Endothelial cell of umbilical vein (primary cell): ENCODE measurements around the gene STON2.
"Not testable (repeated sequence)": the region's sequence is repeated elsewhere in the genome, so short reads cannot be mapped to it uniquely, and the experiment has no call there.

Experiments
- EZH2 ChIP-seq: IDR thresholded peaks from 2 replicates; pipeline ENCODE4 v1.6.1; 2012; ENCODE audit warnings: borderline replicate concordance, low read depth, mild to moderate bottlenecking, moderate library complexity, low read length, inconsistent platforms; ENCODE audit not compliant: severe bottlenecking
- FOS ChIP-seq: IDR thresholded peaks from 2 replicates; pipeline ENCODE4 v1.6.1; 2011; ENCODE audit warnings: mild to moderate bottlenecking, low read length, moderate library complexity, borderline replicate concordance; ENCODE audit not compliant: insufficient read depth
- GATA2 ChIP-seq: IDR thresholded peaks from 2 replicates; pipeline ENCODE4 v1.7.0; 2011; ENCODE audit warnings: low read depth, mild to moderate bottlenecking, moderate library complexity, mixed read lengths, low read length; ENCODE audit not compliant: insufficient read length, insufficient read depth
- JUN ChIP-seq: IDR thresholded peaks from 2 replicates; pipeline ENCODE4 v1.6.1; 2011; ENCODE audit warnings: borderline replicate concordance, low read depth; ENCODE audit not compliant: insufficient read length, insufficient read depth
- POLR2A ChIP-seq: IDR thresholded peaks from 2 replicates; pipeline ENCODE4 v1.6.1; 2012; ENCODE audit warnings: low read depth, mild to moderate bottlenecking, control low read depth, low read length
- POLR2AphosphoS5 ChIP-seq: IDR thresholded peaks from 2 replicates; pipeline ENCODE4 v1.6.1; 2012; ENCODE audit warnings: low read depth, mild to moderate bottlenecking, control low read depth, low read length, moderate library complexity; ENCODE audit not compliant: insufficient read depth
- TF ChIP-seq, protein P1 (sequence below), 2 donors: IDR thresholded peaks; 1 replicate in 1 of 2; 2 replicates in 1 of 2; pipeline ENCODE4 v1.5.1; 2011; ENCODE audit warnings: low read length in 2 of 2, mild to moderate bottlenecking in 2 of 2, moderate library complexity in 2 of 2, control low read depth in 1 of 2, inconsistent platforms in 1 of 2, low read depth in 1 of 2; ENCODE audit not compliant: insufficient read depth in 1 of 2; ENCODE audit errors: extremely low read depth in 1 of 2
- TF ChIP-seq, protein P2 (sequence below): IDR thresholded peaks from 2 replicates; pipeline ENCODE4 v1.6.1; 2011; ENCODE audit not compliant: insufficient read depth, insufficient read length

DNA sequence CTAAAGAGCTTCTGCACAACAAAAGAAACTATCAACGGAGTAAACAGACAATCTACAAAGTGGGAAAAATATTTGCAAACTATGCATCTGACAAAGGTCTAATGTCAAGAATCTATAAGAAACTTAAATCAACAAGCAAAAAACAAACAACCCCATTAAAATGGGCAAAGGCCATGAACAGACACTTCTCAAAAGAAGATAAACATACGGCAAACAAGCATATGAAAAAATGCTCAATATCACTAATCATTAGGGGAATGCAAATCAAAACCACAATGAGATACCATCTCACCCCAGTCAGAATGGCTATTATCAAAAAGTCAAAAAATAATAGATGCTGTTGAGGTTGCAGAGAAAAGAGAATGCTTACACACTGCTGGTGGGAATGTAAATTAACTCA lies 20.1 kb downstream of the STON2 start:
- TF ChIP-seq, protein P1, sequence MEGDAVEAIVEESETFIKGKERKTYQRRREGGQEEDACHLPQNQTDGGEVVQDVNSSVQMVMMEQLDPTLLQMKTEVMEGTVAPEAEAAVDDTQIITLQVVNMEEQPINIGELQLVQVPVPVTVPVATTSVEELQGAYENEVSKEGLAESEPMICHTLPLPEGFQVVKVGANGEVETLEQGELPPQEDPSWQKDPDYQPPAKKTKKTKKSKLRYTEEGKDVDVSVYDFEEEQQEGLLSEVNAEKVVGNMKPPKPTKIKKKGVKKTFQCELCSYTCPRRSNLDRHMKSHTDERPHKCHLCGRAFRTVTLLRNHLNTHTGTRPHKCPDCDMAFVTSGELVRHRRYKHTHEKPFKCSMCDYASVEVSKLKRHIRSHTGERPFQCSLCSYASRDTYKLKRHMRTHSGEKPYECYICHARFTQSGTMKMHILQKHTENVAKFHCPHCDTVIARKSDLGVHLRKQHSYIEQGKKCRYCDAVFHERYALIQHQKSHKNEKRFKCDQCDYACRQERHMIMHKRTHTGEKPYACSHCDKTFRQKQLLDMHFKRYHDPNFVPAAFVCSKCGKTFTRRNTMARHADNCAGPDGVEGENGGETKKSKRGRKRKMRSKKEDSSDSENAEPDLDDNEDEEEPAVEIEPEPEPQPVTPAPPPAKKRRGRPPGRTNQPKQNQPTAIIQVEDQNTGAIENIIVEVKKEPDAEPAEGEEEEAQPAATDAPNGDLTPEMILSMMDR (IDR thresholded peaks at IDR 0.05; ENCODE audit: extremely low read depth in 1 of 2, insufficient read depth in 1 of 2, low read depth in 1 of 2, low read length in 2 of 2) = not testable (repeated sequence)
- TF ChIP-seq, protein P2, sequence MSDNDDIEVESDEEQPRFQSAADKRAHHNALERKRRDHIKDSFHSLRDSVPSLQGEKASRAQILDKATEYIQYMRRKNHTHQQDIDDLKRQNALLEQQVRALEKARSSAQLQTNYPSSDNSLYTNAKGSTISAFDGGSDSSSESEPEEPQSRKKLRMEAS = not testable (repeated sequence)
- TF ChIP-seq POLR2A, POLR2AphosphoS5, EZH2, GATA2, JUN, FOS: not testable (repeated sequence)
